ENCODE results near the gene LRPAP1. TPM values are rescaled to one million over a fixed set of nuclear protein-coding genes. Genes with fewer than 3 reads are reported as not detected.

LRPAP1 gene
- total and polyA plus RNA-seq, 10 of the 15 experiments (the other 5 are each of a cell fraction or from before 2014, with no cell fraction given) = 1.0 to 100 (median 51.1) TPM

GRCh38 chr4:3532751-3533422, 665 bp upstream of the LRPAP1 start:
- ATAC-seq (no peak), FAIRE-seq (no peak), DNase-seq (ENCODE audit: low read depth, low spot score) (no peak)
- H3K9ac ChIP-seq (ENCODE audit: control insufficient read depth, insufficient read depth, low read length) = no peak overlapping the region
- H3K4me2 ChIP-seq (ENCODE audit: control insufficient read depth, insufficient read depth) = peak overlapping the region; percentile 94
- H2AFZ ChIP-seq (ENCODE audit: control insufficient read depth, low read depth, low read length) = peak overlapping the region; percentile 87
- H3K27me3 ChIP-seq (replicated peaks in 1 of 2; ENCODE audit: control insufficient read depth in 2 of 2, insufficient read depth in 2 of 2, low read length in 1 of 2) = no peaks in the 10 kb centered on the region
- TF ChIP-seq ASH2L (IDR thresholded peaks at IDR 0.05; ENCODE audit: borderline replicate concordance, low read depth) (no peak), TCF12 (IDR thresholded peaks at IDR 0.05; ENCODE audit: low read depth, low read length) (no peak), E2F4 (IDR thresholded peaks at IDR 0.05; ENCODE audit: low read depth, low read length) (no peak), TBL1XR1 (IDR thresholded peaks at IDR 0.05; ENCODE audit: low read depth, low read length) (no peak), ZNF592 (IDR thresholded peaks at IDR 0.05) (no peak), MXI1 (IDR thresholded peaks at IDR 0.05; ENCODE audit: low read depth, low read length) (no peak), MLLT1 (IDR thresholded peaks at IDR 0.05) (no peak), BRCA1 (IDR thresholded peaks at IDR 0.05; ENCODE audit: low read depth, low read length) (no peak), GATAD2B (conservative IDR thresholded peaks at IDR 0.05; ENCODE audit: low read depth) (0 out of 2 replicates have a peak, but pooled peaks have one; percentile 11), SRF (IDR thresholded peaks at IDR 0.05; ENCODE audit: low read depth in 2 of 2, low read length in 2 of 2) (0 out of 4 replicates have a peak, but pooled peaks of 1 of the 2 experiments have one; percentile 13), ZBTB33 (IDR thresholded peaks at IDR 0.05) (no peak)
- peaks cover 16% of the 10 kb centered on the region for H3K79me2 ChIP-seq (ENCODE audit: control insufficient read depth, insufficient read depth, low read length)
- no TSS peak for BruUV-seq (replicated peaks)
- WGBS (ENCODE audit: insufficient coverage, insufficient replicate concordance, low lambda C conversion rate, missing lambda C conversion rate) = 23% methylated on average over 41 of the region's 42 CpGs
- ChIA-PET RAD21 (ENCODE audit: unreplicated experiment) (no interaction called here), POLR2A (no interaction called here), SMC1A (ENCODE audit: uncharacterized antibody, unreplicated experiment) (no interaction called here), CTCF (no interaction called here)
- H4K20me1 ChIP-seq (ENCODE audit: control insufficient read depth, insufficient read depth) = peaks cover 4% of the 10 kb centered on the region; the same call in 1 of the 2 replicates
- no peaks in the 10 kb centered on the region for H3K9me3 ChIP-seq (replicated peaks; ENCODE audit: control insufficient read depth, insufficient read depth, low read length)
- no peak overlapping the region for H3K27ac ChIP-seq (ENCODE audit: control insufficient read depth, insufficient read depth)
- H3K4me3 ChIP-seq = peak overlapping the region; percentile 50; the same call in 1 of the 2 replicates
- peaks cover 0 to 1% of the 10 kb centered on the region in 2 experiments; a peak in 1 of 4 replicates for H3K36me3 ChIP-seq (ENCODE audit: control insufficient read depth in 2 of 2, insufficient read depth in 2 of 2, low read length in 1 of 2)
- H3K4me1 ChIP-seq (ENCODE audit: control insufficient read depth, insufficient read depth, low read length) = peaks cover 13% of the 10 kb centered on the region
- in situ Hi-C loops (cut with MboI) = no loop called here
- intact Hi-C loops (cut with micrococcal nuclease; ENCODE audit: unreplicated experiment) = no loop called here

All from GM12878 (cell line).